HG03558 (cell line): ENCODE results near the gene LARGE1.

Experiments
- ATAC-seq: cut with Tn5 transposase; IDR thresholded peaks from one replicate; pipeline ENCODE4 v1.9.1; 2021; ENCODE audit warnings: moderate number of reproducible peaks; ENCODE audit not compliant: unreplicated experiment; ENCODE audit errors: extremely low read depth

The LARGE1 gene

DNA sequence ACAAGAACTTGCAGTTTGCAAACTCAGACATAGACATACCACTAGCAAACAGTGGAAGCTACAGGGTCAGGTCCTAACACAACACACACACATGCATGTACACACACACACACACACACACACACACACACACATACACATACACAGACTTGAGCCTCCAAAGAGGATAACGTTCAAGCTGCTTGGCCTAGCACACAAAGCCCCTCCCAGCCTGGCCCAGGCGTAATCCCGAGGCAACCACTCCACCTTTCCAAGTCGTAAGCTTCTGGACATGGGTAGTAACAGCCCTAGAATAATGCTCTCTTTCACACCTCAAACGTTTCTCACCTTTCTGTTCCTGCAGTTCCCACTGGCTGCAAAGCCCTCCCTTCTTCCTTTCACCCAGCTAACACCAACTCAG is 88.6 kb downstream of the LARGE1 start:
- no peak for ATAC-seq

DNA sequence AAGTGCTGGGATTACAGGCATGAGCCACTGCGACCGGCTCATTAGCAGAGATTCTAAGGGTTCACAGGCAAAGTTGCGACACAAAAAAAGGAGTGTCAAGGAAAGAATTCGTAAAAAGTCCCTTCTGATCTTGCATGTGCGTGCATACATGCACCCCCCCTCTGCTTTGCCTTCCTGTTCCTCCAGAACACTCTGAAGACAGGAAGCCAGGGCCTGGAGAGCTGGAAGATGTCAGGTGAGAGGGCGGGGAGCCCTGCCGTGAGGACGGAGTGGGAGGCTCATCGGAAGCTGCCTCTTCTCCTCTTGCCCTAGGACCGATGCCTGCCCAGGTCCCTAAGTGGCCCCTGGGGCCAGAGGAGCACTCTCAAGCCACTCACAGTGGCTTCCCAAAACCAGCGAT is 89.1 kb downstream of the LARGE1 start:
- ATAC-seq = no peak

DNA sequence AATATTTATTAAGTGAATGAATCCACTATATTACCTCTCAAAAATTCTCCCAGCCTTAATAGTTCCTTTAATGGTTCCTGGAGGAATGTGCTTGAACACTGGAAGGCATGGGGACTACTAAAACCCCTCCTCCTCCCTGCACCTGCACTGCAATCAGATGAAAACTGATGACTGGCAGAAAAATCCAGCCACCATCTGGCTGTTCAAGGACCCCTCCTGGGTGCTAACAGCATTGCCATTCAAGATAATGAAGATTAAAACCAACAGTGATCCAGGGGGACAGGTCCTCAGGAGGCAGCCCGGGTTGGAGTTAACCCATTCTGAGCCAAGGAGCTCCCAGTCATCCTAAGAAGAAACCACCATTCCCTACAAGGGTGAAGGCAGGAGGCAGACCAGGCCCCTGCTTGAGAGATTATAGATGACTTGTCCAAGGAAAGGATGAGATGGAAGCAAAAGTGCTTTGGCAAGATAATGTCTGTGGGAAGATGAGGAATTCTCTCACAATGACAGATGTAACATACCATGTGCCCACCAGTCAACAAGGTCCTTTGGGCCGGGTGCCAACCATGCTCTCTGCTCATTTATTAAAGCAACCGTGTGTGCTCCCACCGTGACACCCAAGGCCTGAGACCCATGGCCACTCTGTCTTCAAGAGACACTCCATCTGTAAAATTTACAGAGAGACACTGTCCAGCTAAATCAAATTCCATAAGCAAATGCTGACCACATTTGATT is 90.6 kb downstream of the LARGE1 start:
- ATAC-seq = no peak

DNA sequence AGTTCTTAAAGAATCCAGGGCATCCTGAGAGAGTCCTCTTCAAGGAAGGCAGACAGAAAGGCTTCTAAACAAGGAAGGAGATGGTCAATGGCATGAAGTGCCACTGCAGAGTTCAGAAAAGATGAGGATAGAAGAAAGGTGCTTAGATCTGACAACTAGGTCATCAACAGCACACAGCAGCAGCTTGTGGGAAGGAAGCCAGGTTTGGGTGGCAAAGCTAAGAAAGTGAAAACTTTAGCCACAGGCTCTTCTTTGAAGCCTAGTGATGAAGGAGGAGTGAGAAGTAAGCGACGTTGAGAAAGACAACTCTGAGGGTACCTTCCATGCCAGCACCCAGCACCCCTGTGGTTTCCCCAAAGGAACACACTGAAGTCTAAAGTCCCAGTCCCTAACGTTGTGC is 92.0 kb downstream of the LARGE1 start:
- no peak for ATAC-seq

DNA sequence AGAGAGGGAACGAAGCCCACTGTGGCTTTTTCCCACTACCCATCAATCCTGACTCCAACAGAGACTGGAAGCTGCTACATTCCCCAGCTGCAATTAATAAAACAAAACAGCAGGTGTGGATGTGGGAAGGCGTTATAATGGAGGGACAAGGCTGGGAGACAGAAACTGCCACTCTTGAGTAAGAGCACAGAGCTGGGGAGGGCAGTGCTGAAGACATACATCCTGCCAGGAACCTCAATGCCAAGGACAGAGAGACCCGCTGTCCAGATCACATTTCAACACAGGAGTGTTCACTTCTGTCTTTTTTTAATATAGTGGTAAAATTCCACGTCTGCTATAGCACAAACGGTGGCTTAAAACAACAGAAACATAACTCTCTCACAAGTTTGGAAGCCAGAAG is 94.5 kb downstream of the LARGE1 start:
- no peak for ATAC-seq

DNA sequence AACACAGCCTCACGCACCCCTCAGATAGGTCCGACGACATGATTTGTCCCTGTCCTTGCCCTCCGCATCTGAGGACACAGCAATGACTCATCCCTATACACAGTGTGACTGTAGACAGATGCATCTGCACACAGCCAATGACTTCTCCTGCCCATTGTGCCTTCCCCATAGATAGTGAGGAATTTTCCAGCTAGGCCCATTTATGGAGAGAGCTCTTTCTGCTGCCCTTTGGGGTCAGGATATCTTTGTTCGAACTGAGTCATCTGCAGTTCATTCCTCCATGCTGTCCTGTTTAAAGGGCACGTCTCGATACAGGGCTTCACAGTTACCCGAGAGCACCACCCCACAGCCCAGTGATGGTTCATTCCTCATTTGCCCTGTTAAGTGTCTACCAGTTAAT is 96.7 kb downstream of the LARGE1 start:
- no peak for ATAC-seq

DNA sequence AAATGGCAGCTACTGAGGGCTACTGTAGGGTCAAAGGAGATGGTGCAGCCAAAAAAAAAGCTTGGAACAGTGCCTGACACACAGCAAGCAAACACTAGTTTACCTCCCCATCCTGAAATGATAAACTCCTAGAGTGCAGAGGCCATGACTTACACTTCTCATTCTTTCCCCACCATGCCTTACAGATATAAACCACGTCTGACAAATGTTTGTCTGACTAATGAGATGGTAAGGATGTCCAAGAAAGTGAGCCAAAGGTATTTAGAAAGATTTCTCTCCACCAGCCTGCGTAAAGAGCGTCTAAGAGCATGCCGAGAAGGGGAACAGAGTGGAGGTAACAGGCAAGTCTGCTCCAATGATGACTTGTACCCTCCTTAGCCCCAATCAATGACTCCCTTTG is 99.0 kb downstream of the LARGE1 start:
- no peak for ATAC-seq

DNA sequence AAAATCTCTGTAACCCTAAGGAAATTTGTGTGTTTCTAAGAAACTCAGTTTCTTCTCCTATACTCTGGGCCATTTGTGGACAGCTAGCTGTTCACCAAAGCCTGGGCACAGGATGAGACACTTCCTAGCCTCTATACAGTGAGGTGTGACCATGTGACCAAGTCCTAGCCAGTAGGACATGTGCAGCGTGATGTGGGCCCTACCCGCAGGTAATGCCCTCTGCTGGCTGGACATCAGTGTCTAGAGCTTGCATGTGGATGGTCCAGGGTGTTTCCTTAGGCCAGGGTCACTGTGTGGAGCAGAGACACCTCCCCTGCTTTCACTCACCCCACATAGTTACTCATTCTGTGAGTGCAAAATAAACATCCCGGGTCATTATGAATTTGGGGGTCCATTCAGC is 100.5 kb downstream of the LARGE1 start:
- no peak for ATAC-seq

DNA sequence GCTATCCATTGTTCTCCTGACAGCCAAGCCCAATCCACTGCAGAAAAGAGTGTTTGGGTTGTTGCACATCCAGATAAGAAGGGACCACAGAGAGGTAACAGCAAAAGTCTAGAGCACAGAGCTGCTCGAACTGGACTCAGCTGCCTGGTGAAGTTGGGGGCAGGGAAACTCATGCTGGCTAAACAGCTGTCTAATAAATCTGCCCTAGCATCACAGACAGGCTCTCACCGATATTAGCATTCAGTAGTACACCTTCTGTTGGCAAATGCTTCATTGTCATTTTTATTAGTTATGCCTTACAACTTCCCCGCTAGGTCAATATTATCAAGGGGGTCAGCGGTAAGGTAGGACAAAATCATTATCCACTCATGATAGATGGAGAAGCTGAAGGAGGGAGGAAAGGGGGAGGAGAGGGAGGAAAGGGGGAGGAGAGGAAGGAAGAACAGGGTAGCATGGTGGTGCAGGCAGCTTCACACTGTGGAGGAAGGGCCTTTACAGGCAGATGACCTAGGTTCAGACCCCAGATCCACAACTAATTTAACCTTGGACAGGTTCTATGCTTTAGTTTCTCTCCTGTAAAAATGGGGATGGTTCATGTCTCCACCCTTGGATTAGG is 102.7 kb downstream of the LARGE1 start:
- ATAC-seq = no peak

DNA sequence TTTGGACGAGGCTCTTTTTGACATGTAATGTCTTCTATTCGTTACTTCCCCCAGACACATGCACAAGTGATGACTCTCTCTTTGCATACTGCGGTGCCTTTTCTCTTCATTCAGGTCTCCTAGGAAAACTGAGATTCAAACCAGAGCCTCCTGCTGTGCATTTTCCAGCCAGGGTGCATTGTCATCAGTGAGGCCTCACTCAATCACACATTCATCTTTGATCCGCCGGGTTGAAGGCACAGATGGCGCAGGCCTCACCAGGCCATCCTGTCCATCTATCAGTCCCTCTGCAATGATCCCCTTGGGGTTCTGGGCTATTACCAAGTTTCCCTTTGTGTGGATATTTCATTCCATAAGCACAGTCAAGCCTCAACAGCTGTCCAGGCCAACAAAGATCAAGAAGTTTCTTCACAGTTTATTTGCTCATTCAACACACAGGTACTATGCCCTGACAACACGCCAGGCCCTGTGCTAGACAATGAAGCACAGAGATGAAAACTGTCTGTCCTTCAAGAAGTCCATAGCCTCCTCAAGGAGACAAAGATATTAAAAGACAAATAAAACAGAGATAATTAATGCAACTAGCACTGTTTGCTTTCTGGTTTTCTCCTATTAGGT is 107.8 kb downstream of the LARGE1 start:
- no peak for ATAC-seq

DNA sequence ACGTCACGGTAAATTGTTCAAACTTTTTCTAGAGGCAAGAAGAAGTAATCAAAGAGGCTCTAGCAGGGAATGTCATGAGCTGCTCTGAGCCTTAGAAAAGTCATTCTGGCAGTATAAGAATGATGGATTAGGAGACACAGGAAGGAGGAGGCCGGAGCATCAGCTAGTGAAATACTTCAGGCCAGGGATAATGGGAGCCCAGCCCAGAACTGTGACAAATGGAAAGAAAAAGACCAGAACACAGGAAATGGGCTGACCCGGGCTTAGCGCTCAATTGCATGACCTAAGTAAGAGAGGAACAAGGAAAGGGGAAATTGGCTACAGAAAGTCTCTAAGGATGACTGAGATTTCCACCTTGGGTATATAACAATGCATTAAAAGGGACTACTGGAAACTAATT is 108.6 kb downstream of the LARGE1 start:
- no peak for ATAC-seq

DNA sequence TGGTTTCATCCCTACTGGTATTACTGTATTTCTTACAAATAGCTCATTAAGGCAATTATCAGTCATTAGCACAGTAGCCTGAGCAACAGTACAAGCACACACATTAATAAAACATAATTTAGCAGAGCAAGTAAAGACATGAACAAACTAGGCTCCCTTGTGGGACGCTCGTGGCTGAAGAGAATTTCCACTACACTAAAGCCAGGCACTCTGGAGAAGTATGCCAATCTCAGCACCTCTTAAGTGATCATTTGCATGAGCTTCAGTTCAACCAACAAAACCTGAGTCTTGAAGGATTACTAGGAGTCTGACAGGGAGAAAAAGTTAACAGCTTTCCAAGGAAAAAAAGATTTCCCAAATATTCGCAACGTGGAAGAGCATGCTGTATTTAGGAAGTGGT is 109.1 kb downstream of the LARGE1 start:
- ATAC-seq = no peak

DNA sequence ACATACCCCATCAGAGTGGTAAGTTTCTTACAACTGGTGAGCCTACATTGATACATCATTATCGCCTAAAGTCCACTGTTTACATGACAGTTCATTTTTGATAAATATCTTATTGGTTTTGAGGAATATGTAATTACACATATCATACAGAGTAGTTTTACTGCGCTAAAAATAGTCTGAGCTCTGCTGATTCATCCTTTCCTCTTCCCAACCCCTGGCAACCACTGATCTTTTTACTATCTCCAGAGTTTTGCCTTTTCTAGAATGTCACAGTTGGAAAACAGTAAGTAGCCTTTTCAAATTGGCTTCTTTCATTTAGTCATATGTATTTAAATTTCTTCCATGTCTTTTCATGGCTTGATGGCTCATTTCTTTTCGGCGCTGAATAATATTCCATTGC is 112.8 kb downstream of the LARGE1 start:
- no peak for ATAC-seq

DNA sequence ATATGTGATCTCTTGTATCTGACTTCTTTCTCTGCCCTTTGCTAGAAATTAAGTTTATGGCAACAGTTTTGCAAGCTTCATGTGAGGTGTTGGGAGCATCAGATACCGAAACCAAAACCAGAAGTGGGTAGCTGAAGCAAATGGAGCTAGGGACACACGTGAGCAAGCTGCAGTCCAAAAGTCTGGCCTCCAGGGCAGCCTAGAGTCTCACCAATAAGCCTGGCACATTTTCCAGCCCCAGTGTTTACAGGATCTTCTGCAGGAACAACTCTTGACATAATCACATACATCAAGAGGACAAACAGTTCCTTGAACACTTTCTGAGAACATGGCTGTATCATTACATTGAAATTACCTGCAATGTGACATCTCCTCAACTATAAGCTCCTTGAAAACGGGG is 114.1 kb downstream of the LARGE1 start:
- ATAC-seq = no peak

DNA sequence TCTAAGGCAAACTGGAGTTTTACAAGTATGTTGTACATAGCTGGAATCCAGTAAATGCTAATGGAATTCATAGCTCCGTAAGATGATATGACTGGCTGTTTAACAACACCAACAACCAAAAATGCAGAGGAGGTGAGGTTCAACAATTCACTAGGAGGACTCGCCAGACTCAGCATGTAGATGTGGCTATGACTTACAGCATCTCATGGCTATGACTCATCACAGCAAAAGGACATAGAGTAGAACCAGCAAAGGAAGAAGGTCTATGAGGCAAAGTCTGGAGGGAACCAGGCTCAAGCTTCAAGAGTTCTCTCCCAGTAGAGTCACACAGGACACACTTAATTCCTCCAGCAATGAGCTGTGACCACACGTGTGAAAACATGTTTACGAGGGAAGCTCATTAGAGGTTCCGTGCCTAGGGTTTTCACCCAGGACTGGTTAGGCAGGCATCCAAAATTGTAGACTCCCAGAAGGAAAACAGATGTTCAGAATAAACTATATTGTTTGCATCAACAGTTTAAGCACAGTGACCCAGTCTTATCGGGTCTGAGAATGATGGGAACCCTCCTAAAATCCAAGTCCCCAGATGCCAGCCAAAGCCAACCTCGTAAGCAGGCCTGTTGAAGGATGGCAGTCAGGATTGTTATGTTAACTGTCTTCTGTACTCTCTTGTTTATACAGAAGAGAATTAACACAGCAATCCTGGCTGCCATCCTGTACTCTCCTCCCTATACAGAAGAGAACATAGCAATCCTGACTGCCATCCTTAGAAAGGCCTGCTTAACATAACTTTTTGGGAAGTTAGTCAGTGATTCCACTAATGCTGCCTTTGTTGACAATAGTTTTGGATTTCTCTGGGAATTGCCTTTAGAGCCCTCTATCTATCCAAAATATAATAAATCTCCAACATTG is 116.6 kb downstream of the LARGE1 start:
- ATAC-seq = no peak

DNA sequence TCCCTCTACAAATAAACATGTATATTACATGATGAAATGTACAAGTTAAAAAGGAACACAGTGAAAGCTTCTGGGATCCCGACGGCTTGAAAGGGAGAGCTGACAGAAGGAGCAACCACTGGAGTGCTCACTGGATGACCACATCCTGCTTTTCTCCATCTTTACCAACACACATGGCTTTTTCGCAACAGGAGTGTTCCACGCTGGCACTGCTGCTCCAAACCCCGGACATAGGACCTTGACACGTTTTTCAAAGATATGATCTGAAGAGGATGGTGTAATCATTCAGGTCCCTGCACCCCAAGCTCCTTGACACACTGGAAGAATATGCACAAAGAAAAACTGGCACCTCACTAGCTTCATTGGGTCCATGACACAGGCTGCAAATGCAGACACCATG is 121.9 kb downstream of the LARGE1 start:
- ATAC-seq = no peak

DNA sequence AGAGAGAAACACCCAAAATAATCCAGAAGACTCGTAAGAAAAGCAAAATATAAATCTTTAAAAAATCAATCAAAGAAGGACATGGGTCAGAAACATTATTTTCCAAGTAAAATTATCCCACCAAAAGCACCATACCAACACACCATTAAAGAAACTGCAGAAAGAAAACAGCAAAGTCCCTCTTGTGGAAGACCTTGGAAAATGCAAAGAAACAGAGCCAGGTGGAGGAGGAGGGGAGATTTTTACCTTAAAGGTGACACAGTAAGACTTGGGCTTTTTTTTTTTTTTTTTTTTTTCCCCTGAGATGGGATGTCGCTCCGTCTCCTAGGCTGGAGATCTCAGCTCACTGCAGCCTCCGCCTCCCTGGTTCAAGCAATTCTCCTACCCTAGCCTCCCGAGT is 123.8 kb downstream of the LARGE1 start:
- no peak for ATAC-seq

DNA sequence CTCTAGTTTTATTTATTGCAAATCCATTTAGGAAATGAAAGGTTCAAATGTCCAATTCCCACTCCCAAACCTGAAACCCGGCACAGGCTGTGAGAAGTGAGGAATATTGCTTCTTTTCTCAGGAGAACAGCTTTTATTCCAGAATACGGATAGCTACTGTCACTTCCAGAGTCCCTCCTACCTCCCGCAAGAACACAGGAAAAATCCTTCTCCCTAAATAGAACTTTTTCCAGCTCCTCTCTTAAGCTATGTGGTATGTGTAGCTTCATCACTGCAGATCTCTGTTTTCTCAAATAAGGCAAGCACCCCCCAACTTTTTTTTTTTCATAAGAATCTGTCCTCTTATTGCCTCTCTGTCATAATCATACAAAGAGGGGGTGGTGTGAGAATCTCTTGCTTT is 126.8 kb downstream of the LARGE1 start:
- ATAC-seq = no peak

DNA sequence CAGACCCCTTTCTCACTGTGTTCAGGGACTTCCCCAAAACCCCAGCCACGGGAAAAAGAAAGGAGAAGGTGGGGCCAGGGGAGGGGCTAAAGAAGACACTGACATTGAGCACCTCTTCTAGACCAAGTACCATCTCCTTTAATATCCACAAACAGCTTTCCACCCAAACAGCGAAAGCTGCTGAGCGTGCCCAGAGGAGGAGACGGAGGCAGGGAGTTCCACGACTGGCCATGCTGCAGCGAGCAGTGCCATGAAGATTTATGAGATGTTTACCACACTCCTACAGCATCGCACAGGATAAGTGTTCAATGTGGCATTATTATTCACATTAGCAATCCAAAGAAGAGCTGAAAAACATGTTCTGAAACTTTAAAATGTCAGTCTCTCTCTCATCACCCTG is 127.4 kb downstream of the LARGE1 start:
- no peak for ATAC-seq

DNA sequence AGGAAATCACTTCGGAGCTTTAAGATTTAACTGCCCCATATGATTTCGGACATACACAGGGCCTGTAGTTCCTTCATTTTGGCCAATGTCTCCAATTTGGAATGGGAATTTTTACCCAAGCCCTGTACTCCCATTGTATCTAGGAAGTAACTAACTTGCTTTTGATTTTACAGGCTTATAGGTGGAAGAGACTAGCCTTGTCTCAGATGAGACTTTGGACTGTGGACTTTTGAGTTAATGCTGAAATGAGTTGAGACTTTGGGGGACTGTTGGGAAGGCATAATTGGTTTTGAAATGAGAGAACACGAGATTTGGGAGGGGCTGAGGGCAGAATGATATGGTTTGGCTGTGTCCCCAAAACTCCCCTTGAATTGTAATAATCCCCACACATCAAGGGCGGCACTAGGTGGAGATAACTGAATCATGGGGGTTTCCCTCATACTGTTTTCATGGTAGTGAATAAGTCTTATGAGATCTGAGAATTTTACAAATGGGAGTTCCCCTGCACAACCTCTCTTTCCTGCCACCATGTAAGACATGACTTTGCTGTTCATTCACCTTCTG is 130.5 kb downstream of the LARGE1 start:
- no peak for ATAC-seq

DNA sequence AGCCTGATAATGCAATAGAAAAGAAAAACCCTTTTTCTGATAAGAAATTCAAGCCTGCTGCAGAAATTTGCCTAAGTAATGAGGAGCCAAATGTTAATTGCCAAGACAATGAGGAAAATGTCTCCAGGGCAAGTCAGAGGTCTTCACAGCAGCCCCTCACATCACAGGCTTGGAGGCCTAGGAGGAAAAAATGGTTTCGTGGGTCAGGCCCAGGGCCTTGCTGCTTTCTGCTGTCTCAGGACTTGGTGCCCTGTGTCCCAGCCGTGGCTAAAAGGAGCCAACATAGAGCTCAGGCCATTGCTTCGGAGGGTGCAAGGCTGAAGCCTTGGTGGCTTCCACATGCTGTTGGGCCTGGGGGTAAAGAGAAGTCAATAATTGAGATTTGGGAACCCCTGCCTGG is 131.3 kb downstream of the LARGE1 start:
- ATAC-seq = no peak
